ENCODE results near the gene IL1RAPL1.

The IL1RAPL1 gene

GRCh38 chrX:29455702-29456101 is 868.5 kb downstream of the IL1RAPL1 start:
- DNase-seq = no peak

- DNase-seq = no peak
Observed at GRCh38 chrX:29461039-29461438, 873.8 kb downstream of the IL1RAPL1 start.

GRCh38 chrX:29466456-29466855 is 879.2 kb downstream of the IL1RAPL1 start:
- DNase-seq = no peak

- no peak for DNase-seq
Observed at GRCh38 chrX:29468911-29469494, 881.8 kb downstream of the IL1RAPL1 start.

- DNase-seq = no peak
Observed at GRCh38 chrX:29470030-29470429, 882.8 kb downstream of the IL1RAPL1 start.

GRCh38 chrX:29471829-29472228 is 884.6 kb downstream of the IL1RAPL1 start:
- DNase-seq = no peak

GRCh38 chrX:29477878-29478277 is 890.6 kb downstream of the IL1RAPL1 start:
- DNase-seq = no peak

GRCh38 chrX:29478336-29479069 is 891.3 kb downstream of the IL1RAPL1 start:
- DNase-seq = no peak

GRCh38 chrX:29487214-29487613 is 900.0 kb downstream of the IL1RAPL1 start:
- DNase-seq = no peak

GRCh38 chrX:29487714-29488113 is 900.5 kb downstream of the IL1RAPL1 start:
- no peak for DNase-seq

GRCh38 chrX:29488919-29489318 is 901.7 kb downstream of the IL1RAPL1 start:
- no peak for DNase-seq

GRCh38 chrX:29490606-29491005 is 903.4 kb downstream of the IL1RAPL1 start:
- no peak for DNase-seq

- no peak for DNase-seq
Observed at GRCh38 chrX:29491659-29492058, 904.4 kb downstream of the IL1RAPL1 start.

GRCh38 chrX:29496636-29497180 is 909.5 kb downstream of the IL1RAPL1 start:
- DNase-seq = no peak

GRCh38 chrX:29506729-29507128 is 919.5 kb downstream of the IL1RAPL1 start:
- no peak for DNase-seq

- no peak for DNase-seq
Observed at GRCh38 chrX:29518100-29518499, 930.9 kb downstream of the IL1RAPL1 start.

GRCh38 chrX:29528281-29528680 is 941.0 kb downstream of the IL1RAPL1 start:
- DNase-seq = no peak

- DNase-seq = no peak
Observed at GRCh38 chrX:29530501-29530900, 943.3 kb downstream of the IL1RAPL1 start.

GRCh38 chrX:29531336-29531735 is 944.1 kb downstream of the IL1RAPL1 start:
- DNase-seq = no peak

- no peak for DNase-seq
Observed at GRCh38 chrX:29535212-29536162, 948.2 kb downstream of the IL1RAPL1 start.

- no peak for DNase-seq
Observed at GRCh38 chrX:29541038-29541437, 953.8 kb downstream of the IL1RAPL1 start.

- DNase-seq = no peak
Observed at GRCh38 chrX:29542152-29542551, 954.9 kb downstream of the IL1RAPL1 start.

- no peak for DNase-seq
Observed at GRCh38 chrX:29545878-29546277, 958.6 kb downstream of the IL1RAPL1 start.

Data from NCI-H2171 (cell line).